Activated T-cell treated with anti-CD3 and anti-CD28 coated beads, Interleukin-2, amount 50 U/mL, for 24 hours (primary cell): ENCODE results near the gene CSF2.
"Not testable (repeated sequence)": the region's sequence is repeated elsewhere in the genome, so short reads cannot be mapped to it uniquely, and the experiment has no call there.

Source experiments
- DNase-seq: peaks from one replicate; pipeline ENCODE4 v3.0.0-alpha.2; 2020
- H3K27ac Mint-ChIP-seq: 2 replicates; pipeline ENCODE4 v1.8.0; 2020; ENCODE audit warnings: mild to moderate bottlenecking, mixed read lengths
- H3K27me3 Mint-ChIP-seq: 2 replicates; pipeline ENCODE4 v1.8.0; 2020; ENCODE audit warnings: mixed read lengths
- H3K36me3 Mint-ChIP-seq: 2 replicates; pipeline ENCODE4 v1.8.0; 2020; ENCODE audit warnings: low read depth, mixed read lengths
- H3K4me1 Mint-ChIP-seq: 2 replicates; pipeline ENCODE4 v1.8.0; 2020; ENCODE audit warnings: low read depth, mixed read lengths
- H3K4me3 Mint-ChIP-seq: 2 replicates; pipeline ENCODE4 v1.8.0; 2020; ENCODE audit warnings: mild to moderate bottlenecking, moderate library complexity, mixed read lengths
- H3K9me3 Mint-ChIP-seq: 2 replicates; pipeline ENCODE4 v1.8.0; 2020; ENCODE audit warnings: mixed read lengths

CSF2 gene

DNA sequence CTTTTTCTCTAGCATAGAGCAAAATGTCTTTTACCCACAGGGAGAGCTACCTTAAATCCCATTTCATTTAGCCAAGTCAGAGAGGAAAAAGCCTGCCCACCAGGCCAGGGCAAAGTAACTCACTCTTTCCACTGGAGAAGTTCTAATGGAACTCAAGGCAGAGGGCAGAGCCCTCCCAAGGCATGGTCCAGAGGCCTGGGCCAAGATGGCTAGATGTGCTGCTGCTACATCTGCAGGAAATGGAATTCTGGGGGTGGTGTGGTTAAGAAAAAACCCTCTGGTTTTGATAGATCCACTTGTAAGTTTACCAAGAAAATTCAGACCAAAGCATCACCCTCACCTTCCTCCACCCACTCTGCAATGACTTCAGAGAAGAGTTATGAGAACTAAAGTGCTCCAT is 37.3 kb downstream of the CSF2 start:
- H3K27me3 Mint-ChIP-seq: no peaks in the 10 kb centered on the region
- peak overlapping the region; percentile 85 for H3K27ac Mint-ChIP-seq
- peaks cover 2% of the 10 kb centered on the region for H3K9me3 Mint-ChIP-seq
- peak overlapping the region; percentile 58 for H3K4me3 Mint-ChIP-seq
- no peak for DNase-seq
- peaks cover 6% of the 10 kb centered on the region for H3K36me3 Mint-ChIP-seq
- peaks cover 80% of the 10 kb centered on the region for H3K4me1 Mint-ChIP-seq

DNA sequence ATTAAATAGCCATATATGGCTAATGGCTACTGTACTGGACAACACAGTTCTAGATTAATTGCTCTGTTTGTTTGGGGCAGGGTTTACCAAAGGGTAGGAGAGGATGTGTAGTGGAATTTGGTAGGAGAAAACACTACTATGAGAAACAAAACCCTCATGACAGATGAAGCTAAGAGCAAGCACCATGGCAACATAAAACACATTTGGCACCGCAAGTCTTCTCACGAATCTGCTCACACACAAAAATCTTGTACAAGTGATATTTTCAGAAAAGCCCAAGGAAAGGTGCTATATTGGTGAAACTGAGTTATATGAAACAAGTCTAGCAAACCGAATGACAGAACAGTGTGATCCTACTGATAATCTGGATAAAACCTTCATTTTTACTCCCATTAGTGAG is 38.5 kb downstream of the CSF2 start:
- DNase-seq: no peak
- H3K4me3 Mint-ChIP-seq: peak overlapping the region; percentile 15
- peaks cover 84% of the 10 kb centered on the region for H3K4me1 Mint-ChIP-seq
- peaks cover 6% of the 10 kb centered on the region for H3K36me3 Mint-ChIP-seq
- H3K27ac Mint-ChIP-seq: no peak overlapping the region
- no peaks in the 10 kb centered on the region for H3K27me3 Mint-ChIP-seq
- peaks cover 2% of the 10 kb centered on the region for H3K9me3 Mint-ChIP-seq

DNA sequence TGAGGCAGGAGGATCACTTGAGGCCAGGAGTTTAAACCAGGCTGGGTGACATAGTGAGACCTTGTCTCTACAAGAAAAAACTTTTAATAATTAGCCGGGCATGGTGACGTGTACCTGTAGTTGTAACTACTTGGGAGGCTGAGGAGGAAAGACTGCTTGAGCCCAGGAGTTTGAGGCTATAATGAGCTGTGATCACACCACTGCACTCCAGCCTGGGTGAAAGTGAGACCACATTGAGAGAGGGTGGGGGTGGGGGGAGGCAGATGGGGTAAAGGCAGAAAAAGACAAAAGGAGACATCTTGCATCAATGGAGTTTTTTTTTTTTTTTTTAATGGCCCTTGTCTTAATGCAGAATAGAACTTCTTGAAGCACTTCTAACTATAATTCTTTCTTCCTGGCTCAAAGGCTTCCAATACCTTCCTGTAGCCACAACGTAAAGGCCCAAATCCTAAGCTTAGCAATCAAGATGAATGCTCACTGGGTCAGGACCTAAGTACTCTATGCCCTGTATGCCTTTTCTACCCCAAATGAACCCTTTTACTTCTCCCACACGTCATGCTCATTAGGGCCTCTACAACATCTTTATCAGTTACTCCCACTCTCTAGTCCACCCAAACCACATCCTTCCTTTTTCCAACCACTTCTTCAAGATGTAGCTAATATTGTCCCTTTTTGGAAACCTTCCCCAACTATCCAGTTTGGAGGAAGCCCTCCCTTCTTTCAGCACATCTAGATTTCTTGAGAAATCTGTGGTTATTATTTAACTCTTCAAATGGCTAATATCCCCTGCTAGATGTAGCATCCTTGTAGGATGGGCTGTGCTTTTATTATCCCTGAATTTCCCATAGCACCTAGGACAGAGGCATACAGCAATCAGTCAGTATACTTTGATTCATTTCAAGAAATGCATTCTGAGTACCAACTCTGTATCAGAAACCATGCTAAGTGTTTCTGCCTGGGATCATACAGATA is 40.8 kb downstream of the CSF2 start:
- Mint-ChIP-seq H3K4me3 (peak overlapping the region; percentile 3), H3K9me3 (peaks cover 2% of the 10 kb centered on the region), H3K36me3 (peaks cover 6% of the 10 kb centered on the region), H3K27me3 (no peaks in the 10 kb centered on the region), H3K4me1 (peaks cover 70% of the 10 kb centered on the region), H3K27ac (peak overlapping the region; percentile 79)
- no peak for DNase-seq

DNA sequence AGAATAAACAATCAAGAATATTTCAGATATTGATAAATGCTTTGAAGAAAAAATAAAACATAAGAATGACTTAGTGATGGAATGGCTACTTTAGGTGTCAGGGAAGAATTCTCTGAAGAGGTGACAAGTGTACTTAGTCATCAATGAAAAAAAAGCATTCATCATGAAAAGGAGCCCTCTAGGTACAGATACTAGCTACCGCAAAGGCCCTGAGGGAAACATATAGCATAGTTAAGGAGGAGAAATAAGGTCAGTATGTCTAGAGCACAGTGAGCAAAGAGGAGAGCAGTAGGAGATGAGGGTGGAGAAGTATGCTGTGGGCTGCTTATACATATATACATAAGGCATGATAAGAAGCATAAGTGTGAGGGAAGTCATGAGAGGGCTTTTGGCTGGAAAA is 41.8 kb downstream of the CSF2 start:
- Mint-ChIP-seq H3K36me3 (peaks cover 6% of the 10 kb centered on the region), H3K4me3 (no peak overlapping the region), H3K27ac (peak overlapping the region; percentile 79), H3K9me3 (peaks cover 2% of the 10 kb centered on the region), H3K27me3 (no peaks in the 10 kb centered on the region), H3K4me1 (peaks cover 62% of the 10 kb centered on the region)
- DNase-seq: no peak

DNA sequence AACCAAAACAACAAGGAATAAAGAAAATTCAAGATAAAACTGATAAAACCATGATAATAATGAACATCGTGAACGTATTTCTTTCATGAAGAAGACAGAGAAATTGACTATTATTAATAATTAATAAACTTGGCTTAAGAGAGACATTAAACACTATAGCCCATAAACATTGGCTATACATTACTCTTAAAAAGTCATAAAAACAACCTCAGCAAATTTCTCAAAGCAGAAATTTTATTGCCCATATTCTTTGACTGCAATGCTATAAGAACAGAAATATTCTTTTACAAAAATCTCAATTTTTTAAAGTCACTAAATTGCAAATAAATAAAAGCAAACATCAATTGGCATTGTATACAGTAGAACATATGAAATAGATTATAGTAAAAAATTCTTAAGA is 42.5 kb downstream of the CSF2 start:
- Mint-ChIP-seq H3K9me3 (peaks cover 2% of the 10 kb centered on the region), H3K36me3 (peaks cover 6% of the 10 kb centered on the region), H3K4me1 (peaks cover 55% of the 10 kb centered on the region), H3K27me3 (no peaks in the 10 kb centered on the region), H3K4me3 (no peak overlapping the region), H3K27ac (no peak overlapping the region)
- DNase-seq: no peak

DNA sequence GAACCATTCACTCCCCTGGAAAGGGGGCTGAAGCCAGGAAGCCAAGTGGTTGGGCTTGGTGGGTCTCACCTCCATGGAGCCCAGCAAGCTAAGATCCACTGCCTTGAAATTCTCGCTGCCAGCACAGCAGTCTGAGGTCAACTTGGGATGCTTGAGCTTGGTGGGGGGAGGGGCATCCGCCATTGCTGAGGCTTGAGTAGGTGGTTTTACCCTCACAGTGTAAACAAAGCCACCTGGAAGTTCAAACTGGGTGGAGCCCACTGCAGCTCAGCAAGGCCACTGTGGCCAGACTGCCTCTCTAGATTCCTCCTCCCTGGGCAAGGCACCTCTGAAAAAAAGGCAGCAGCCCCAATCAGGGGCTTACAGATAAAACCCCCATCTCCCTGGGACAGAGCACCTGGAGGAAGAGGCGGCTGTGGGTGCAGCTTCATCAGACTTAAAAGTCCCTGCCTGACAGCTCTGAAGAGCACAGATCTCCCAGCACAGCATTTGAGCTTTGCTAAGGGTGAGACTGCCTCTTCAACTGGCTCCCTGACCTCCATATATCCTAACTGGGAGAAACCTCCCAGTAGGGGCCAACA is 43.4 kb downstream of the CSF2 start:
- H3K27ac Mint-ChIP-seq, H3K27me3 Mint-ChIP-seq, H3K4me3 Mint-ChIP-seq, H3K9me3 Mint-ChIP-seq, H3K36me3 Mint-ChIP-seq: not testable (repeated sequence)
- H3K4me1 Mint-ChIP-seq: peaks cover 47% of the 10 kb centered on the region
- DNase-seq: peak; percentile 32

DNA sequence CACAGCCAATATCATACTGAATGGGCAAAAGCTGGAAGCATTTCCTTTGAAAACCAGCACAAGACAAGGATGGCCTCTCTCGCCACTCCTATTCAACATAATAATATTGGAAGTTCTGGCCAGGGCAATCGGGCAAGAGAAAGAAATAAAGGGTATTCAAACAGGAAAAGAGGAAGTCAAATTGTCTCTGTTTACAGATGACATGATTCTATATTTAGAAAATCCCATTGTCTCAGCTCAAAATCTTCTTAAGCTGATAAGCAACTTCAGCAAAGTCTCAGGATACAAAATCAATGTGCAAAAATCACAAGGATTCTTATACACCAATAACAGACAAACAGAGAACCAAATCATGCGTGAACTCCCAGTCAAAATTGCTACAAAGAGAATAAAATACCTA is 47.1 kb downstream of the CSF2 start:
- H3K4me3 Mint-ChIP-seq, H3K36me3 Mint-ChIP-seq: not testable (repeated sequence)

DNA sequence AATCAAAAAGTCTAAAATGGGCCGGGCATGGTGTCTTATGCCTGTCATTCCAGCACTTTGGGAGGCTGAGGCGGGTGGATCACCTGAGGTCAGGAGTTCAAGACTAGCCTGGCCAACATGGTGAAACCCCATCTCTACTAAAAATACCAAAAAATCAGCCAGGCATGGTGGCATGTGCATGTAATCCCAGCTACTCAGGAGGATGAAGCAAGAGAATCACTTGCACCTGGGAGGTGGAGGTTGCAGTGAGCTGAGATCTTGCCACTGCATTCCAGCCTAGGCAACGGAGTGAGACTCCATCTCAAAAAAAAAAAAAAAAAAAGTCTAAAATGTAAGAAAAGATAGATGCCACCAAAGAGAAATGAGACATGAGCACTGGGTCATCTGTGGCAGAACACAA is 49.4 kb downstream of the CSF2 start:
- peaks cover 14% of the 10 kb centered on the region for H3K4me1 Mint-ChIP-seq
- H3K36me3 Mint-ChIP-seq, H3K4me3 Mint-ChIP-seq, H3K27me3 Mint-ChIP-seq, DNase-seq, H3K27ac Mint-ChIP-seq, H3K9me3 Mint-ChIP-seq: not testable (repeated sequence)

More for the DNA sequence above, 47.1 kb downstream of the CSF2 start:
- not testable (repeated sequence) for H3K27me3 Mint-ChIP-seq, DNase-seq, H3K27ac Mint-ChIP-seq, H3K9me3 Mint-ChIP-seq
- peaks cover 17% of the 10 kb centered on the region for H3K4me1 Mint-ChIP-seq

DNA sequence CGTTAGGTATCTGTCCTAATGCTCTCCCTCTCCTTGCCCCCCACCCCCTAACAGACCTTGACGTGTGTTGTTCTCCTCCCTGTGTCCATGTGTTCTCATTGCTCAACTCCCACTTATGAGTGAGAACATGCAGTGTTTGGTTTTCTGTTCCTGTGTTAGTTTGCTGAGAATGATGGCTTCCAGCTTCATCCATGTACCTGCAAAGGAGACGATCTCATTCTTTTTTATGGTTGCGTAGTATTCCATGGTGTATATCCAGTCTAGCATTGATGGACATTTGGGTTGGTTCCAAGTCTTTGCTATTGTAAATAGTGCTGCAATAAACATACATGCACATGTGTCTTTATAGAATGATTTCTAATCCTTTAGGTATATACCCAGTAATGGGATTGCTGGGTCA is 50.0 kb downstream of the CSF2 start:
- H3K9me3 Mint-ChIP-seq: peaks cover 14% of the 10 kb centered on the region
- H3K4me1 Mint-ChIP-seq: peaks cover 14% of the 10 kb centered on the region
- H3K4me3 Mint-ChIP-seq, H3K36me3 Mint-ChIP-seq, H3K27ac Mint-ChIP-seq, DNase-seq: not testable (repeated sequence)
- peaks cover 12% of the 10 kb centered on the region for H3K27me3 Mint-ChIP-seq
